SH-SY5Y (cell line): ENCODE measurements around the gene FADS6.

Experiments
- GATA2 ChIP-seq: IDR thresholded peaks from 2 replicates; pipeline ENCODE4 v1.6.1; 2011; ENCODE audit warnings: mild to moderate bottlenecking, low read depth, low read length
- GATA3 ChIP-seq: IDR thresholded peaks from 2 replicates; pipeline ENCODE4 v1.6.1; 2011; ENCODE audit warnings: low read depth, mild to moderate bottlenecking, low read length, moderate library complexity

FADS6 gene

GRCh38 chr17:74903671-74904070 is 10.2 kb upstream of the FADS6 start:
- TF ChIP-seq GATA3 = no peak
- TF ChIP-seq GATA2 = no peak

- TF ChIP-seq GATA2 = no peak
- TF ChIP-seq GATA3 = no peak
Observed at GRCh38 chr17:74903034-74903433, 9.6 kb upstream of the FADS6 start.

- TF ChIP-seq GATA2 (no peak), GATA3 (no peak)
Observed at GRCh38 chr17:74901353-74902135, 8.1 kb upstream of the FADS6 start.

- TF ChIP-seq GATA3 = no peak
- no peak for TF ChIP-seq GATA2
Observed at GRCh38 chr17:74900208-74900607, 6.8 kb upstream of the FADS6 start.

GRCh38 chr17:74898376-74898946 is 5.0 kb upstream of the FADS6 start:
- TF ChIP-seq GATA3 (no peak), GATA2 (no peak)

GRCh38 chr17:74893936-74894671 is 671 bp upstream of the FADS6 start:
- no peak for TF ChIP-seq GATA3

GRCh38 chr17:74892013-74892841 is 1.2 kb downstream of the FADS6 start:
- TF ChIP-seq GATA2 (no peak), GATA3 (no peak)

- TF ChIP-seq GATA2 = no peak
- TF ChIP-seq GATA3 = no peak
Observed at GRCh38 chr17:74890554-74890953, 2.9 kb downstream of the FADS6 start.

GRCh38 chr17:74888469-74888868 is 5.0 kb downstream of the FADS6 start:
- no peak for TF ChIP-seq GATA3
- no peak for TF ChIP-seq GATA2

- TF ChIP-seq GATA2 = no peak
- TF ChIP-seq GATA3 = no peak
Observed at GRCh38 chr17:74883241-74883745, 10.1 kb downstream of the FADS6 start.

GRCh38 chr17:74882517-74883240 is 10.8 kb downstream of the FADS6 start:
- no peak for TF ChIP-seq GATA3
- TF ChIP-seq GATA2 = no peak

- TF ChIP-seq GATA3 = no peak
- TF ChIP-seq GATA2 = no peak
Observed at GRCh38 chr17:74881073-74881472, 12.4 kb downstream of the FADS6 start.

GRCh38 chr17:74879308-74879707 is 14.1 kb downstream of the FADS6 start:
- no peak for TF ChIP-seq GATA2
- TF ChIP-seq GATA3 = no peak

- TF ChIP-seq GATA3 (no peak), GATA2 (no peak)
Observed at GRCh38 chr17:74878658-74879057, 14.8 kb downstream of the FADS6 start.
